ENCODE measurements around the gene DNAJC5.

- TF ChIP-seq CTCF (IDR thresholded peaks at IDR 0.05) (no peak), POLR2A (IDR thresholded peaks at IDR 0.05) (no peak)
Measured at GRCh38 chr20:63855363-63856097, 39.4 kb upstream of the DNAJC5 start.

Data from body of pancreas (tissue), 4 donors.